PC-3 (cell line): ENCODE data around the gene MOCS1. TPM values are rescaled to one million over a fixed set of nuclear protein-coding genes. Genes with fewer than 3 reads are reported as not detected.

ENCODE experiments used
- ATAC-seq: fragments of 200-7000 bp; cut with Tn5 transposase; 2 replicates; pipeline ENCODE4 v1.9.1; 2020; ENCODE audit warnings: mild to moderate bottlenecking, moderate library complexity
- BruUV-seq: library from RNA; stranded (reverse); fragments of 400-500 nt; replicated peaks from 2 replicates; lab custom pipeline; 2021; lab: Mats Ljungman, UMichigan
- CTCF ChIA-PET: fragments of 300-600 bp; sonication (Branson Sonifier 250); formaldehyde crosslinking; loops from one replicate; lab custom pipeline; 2022; ENCODE audit warnings: antibody characterized with exemption; lab: Charles Lee
- POLR2A ChIA-PET: fragments of 300-600 bp; sonication (Branson Sonifier 250); formaldehyde crosslinking; loops from one replicate; lab custom pipeline; 2022; ENCODE audit warnings: antibody characterized with exemption; ENCODE audit not compliant: unreplicated experiment; lab: Charles Lee
- DNase-seq: peaks from one replicate; pipeline ENCODE4 v3.0.0-alpha.2; 2015
- H2AFZ ChIP-seq: fragments of 300-600 bp; sonication (generic); 2 replicates; pipeline ENCODE4 v1.6.0; 2016; ENCODE audit warnings: antibody characterized with exemption, low read length
- H3F3A ChIP-seq: fragments of 300-600 bp; sonication (generic); one replicate; pipeline ENCODE4 v1.6.0; 2017; ENCODE audit warnings: antibody characterized with exemption, low read length, control low read depth, mild to moderate bottlenecking; ENCODE audit not compliant: unreplicated experiment
- H3K27ac ChIP-seq: fragments of 300-600 bp; sonication (generic); 2 replicates; pipeline ENCODE4 v1.5.1; 2016; ENCODE audit warnings: mild to moderate bottlenecking, low read length
- H3K27me3 ChIP-seq: fragments of 300-600 bp; sonication (generic); 2 replicates; pipeline ENCODE4 v1.6.1; 2016; ENCODE audit warnings: low read length, mixed read lengths
- H3K36me3 ChIP-seq: fragments of 300-600 bp; sonication (generic); 2 replicates; pipeline ENCODE4 v1.6.1; 2016; ENCODE audit warnings: low read depth, mixed run types, low read length, mixed read lengths
- H3K4me1 ChIP-seq: fragments of 300-600 bp; sonication (generic); 2 replicates; pipeline ENCODE4 v1.5.1; 2016; ENCODE audit warnings: low read length; ENCODE audit not compliant: insufficient read depth
- H3K4me2 ChIP-seq: fragments of 300-600 bp; sonication (generic); 2 replicates; pipeline ENCODE4 v1.6.0; 2016; ENCODE audit warnings: low read length
- H3K4me3 ChIP-seq: fragments of 300-600 bp; sonication (generic); 2 replicates; pipeline ENCODE4 v1.5.1; 2016; ENCODE audit warnings: mild to moderate bottlenecking, low read length, mixed read lengths
- H3K79me2 ChIP-seq: fragments of 300-600 bp; sonication (generic); 2 replicates; pipeline ENCODE4 v1.6.1; 2017; ENCODE audit warnings: low read length, mixed read lengths
- H3K9ac ChIP-seq: fragments of 300-600 bp; sonication (generic); 2 replicates; pipeline ENCODE4 v1.6.0; 2016; ENCODE audit warnings: mild to moderate bottlenecking, low read length
- H3K9me2 ChIP-seq: fragments of 300-600 bp; sonication (generic); replicated peaks from 2 replicates; pipeline ENCODE4 v1.6.1; 2016; ENCODE audit warnings: mixed run types, low read length, mixed read lengths
- H3K9me3 ChIP-seq: fragments of 300-600 bp; sonication (generic); 2 replicates; pipeline ENCODE4 v1.6.1; 2016; ENCODE audit warnings: low read length, mixed read lengths
- H4K20me1 ChIP-seq: fragments of 300-600 bp; sonication (generic); 2 replicates; pipeline ENCODE4 v1.6.1; 2016; ENCODE audit warnings: low read length, mixed read lengths
- CTCF ChIP-seq: fragments of 300-600 bp; sonication (generic); conservative IDR thresholded peaks from 2 replicates; pipeline ENCODE4 v1.5.1; 2017; ENCODE audit warnings: antibody characterized with exemption, low read depth, mild to moderate bottlenecking, low read length
- EZH2 ChIP-seq: fragments of 300-600 bp; sonication (generic); IDR thresholded peaks from one replicate; pipeline ENCODE4 v1.6.1; 2017; ENCODE audit warnings: antibody characterized with exemption, mild to moderate bottlenecking, low read length; ENCODE audit not compliant: unreplicated experiment
- EZH2phosphoT487 ChIP-seq: fragments of 300-600 bp; sonication (generic); IDR thresholded peaks from 2 replicates; pipeline ENCODE4 v1.6.1; 2018; ENCODE audit warnings: mild to moderate bottlenecking, antibody characterized with exemption, low read length, borderline replicate concordance
- intact Hi-C: fragments of 100-400 bp; cut with micrococcal nuclease; formaldehyde crosslinking; loops from 2 replicates; pipeline ENCODE4 v1.9.0; 2023
- total RNA-seq: library from RNA; depleted of rRNA; stranded (reverse); fragments of >200 nt; gene quantifications from 2 replicates; pipeline ENCODE4 v1.2.3, GENCODE V29; 2014

The MOCS1 gene
- total RNA-seq, 1 experiment from 2014 or later: 6.0 TPM

GRCh38 chr6:39951191-39951590 lies 16.9 kb upstream of the MOCS1 start:
- H3K4me3 ChIP-seq: no peak overlapping the region
- ATAC-seq: no peak
- H3K27me3 ChIP-seq: peaks cover 12% of the 10 kb centered on the region
- no peak overlapping the region for H2AFZ ChIP-seq
- CTCF ChIA-PET: no interaction called here
- DNase-seq: no peak
- no peaks in the 10 kb centered on the region for H3K9me2 ChIP-seq
- H3K4me1 ChIP-seq: no peaks in the 10 kb centered on the region
- no TSS peak for BruUV-seq
- H3K4me2 ChIP-seq: no peak overlapping the region
- peaks cover 3% of the 10 kb centered on the region; the same call in 1 of the 2 replicates for H3K9me3 ChIP-seq
- H3K9ac ChIP-seq: no peak overlapping the region
- H3K36me3 ChIP-seq: no peaks in the 10 kb centered on the region
- intact Hi-C loops: no loop called here
- TF ChIP-seq EZH2phosphoT487: no peak
- no peak for TF ChIP-seq EZH2
- TF ChIP-seq CTCF: no peak
- H3K79me2 ChIP-seq: no peaks in the 10 kb centered on the region
- POLR2A ChIA-PET: no interaction called here
- no peaks in the 10 kb centered on the region for H3F3A ChIP-seq
- H3K27ac ChIP-seq: no peak overlapping the region
- H4K20me1 ChIP-seq: no peaks in the 10 kb centered on the region

GRCh38 chr6:39950125-39950720 lies 16.0 kb upstream of the MOCS1 start:
- no peak for ATAC-seq
- DNase-seq: no peak

More at GRCh38 chr6:39950125-39950720, 16.0 kb upstream of the MOCS1 start:
- no peak overlapping the region for H3K4me2 ChIP-seq
- H3K4me1 ChIP-seq: no peaks in the 10 kb centered on the region
- H2AFZ ChIP-seq: no peak overlapping the region
- H3K79me2 ChIP-seq: no peaks in the 10 kb centered on the region
- no TSS peak for BruUV-seq
- intact Hi-C loops: no loop called here
- no peaks in the 10 kb centered on the region for H3F3A ChIP-seq
- no peak overlapping the region for H3K27ac ChIP-seq
- H4K20me1 ChIP-seq: no peaks in the 10 kb centered on the region
- CTCF ChIA-PET: no interaction called here
- TF ChIP-seq CTCF (no peak), EZH2 (no peak), EZH2phosphoT487 (no peak)
- H3K9me2 ChIP-seq: no peaks in the 10 kb centered on the region
- peaks cover 3% of the 10 kb centered on the region; the same call in 1 of the 2 replicates for H3K9me3 ChIP-seq
- H3K4me3 ChIP-seq: no peak overlapping the region
- peaks cover 13% of the 10 kb centered on the region for H3K27me3 ChIP-seq
- POLR2A ChIA-PET: no interaction called here
- no peak overlapping the region for H3K9ac ChIP-seq
- no peaks in the 10 kb centered on the region for H3K36me3 ChIP-seq
